Measurements from ENCODE around the gene OPN1MW2. TPM values are rescaled to one million over a fixed set of nuclear protein-coding genes. Genes with fewer than 3 reads are reported as not detected.
"Not testable (repeated sequence)": the region's sequence is repeated elsewhere in the genome, so short reads cannot be mapped to it uniquely, and the experiment has no call there.

The OPN1MW2 gene
- polyA plus RNA-seq, 1 donor: not detected

DNA sequence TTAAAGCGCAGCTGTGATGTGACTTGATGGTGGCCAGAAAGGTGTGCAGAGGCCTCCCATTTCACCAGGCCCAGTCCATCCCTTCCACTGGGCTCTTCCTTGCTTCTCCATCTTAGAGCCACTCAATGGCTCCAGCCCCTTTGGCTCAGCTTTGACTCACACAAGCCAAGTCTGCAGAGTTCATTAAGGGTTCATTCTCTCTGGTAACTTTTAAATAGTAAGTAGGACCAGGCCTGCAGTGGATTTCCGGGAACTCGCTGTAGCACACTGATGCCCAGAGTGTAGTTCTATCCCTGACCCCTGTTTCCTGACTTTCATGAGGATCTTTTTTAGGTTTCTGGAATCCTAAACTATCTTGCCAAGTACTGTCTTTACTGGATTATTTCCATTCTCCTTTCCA lies 49.7 kb downstream of the OPN1MW2 start:
- DNase-seq (ENCODE audit: low read depth): not testable (repeated sequence)

Other genes starting within 250 kb of the OPN1MW2 start
- 30.7 TPM for gene HCFC1, start 247.9 kb upstream of the OPN1MW2 start, polyA plus RNA-seq (ENCODE audit: insufficient read length)
- gene TMEM187, start 247.0 kb upstream of the OPN1MW2 start, polyA plus RNA-seq (ENCODE audit: insufficient read length): 2.8 TPM
- 46.7 TPM for gene IRAK1, start 199.9 kb upstream of the OPN1MW2 start, polyA plus RNA-seq (ENCODE audit: insufficient read length)
- 21.2 TPM for gene MECP2, start 122.0 kb upstream of the OPN1MW2 start, polyA plus RNA-seq (ENCODE audit: insufficient read length)
- not detected for gene OPN1LW, start 75.5 kb upstream of the OPN1MW2 start, polyA plus RNA-seq (ENCODE audit: insufficient read length)
- gene OPN1MW, start 37.2 kb upstream of the OPN1MW2 start, polyA plus RNA-seq (ENCODE audit: insufficient read length): not detected
- not detected for gene OPN1MW3, start 37.8 kb downstream of the OPN1MW2 start, polyA plus RNA-seq (ENCODE audit: insufficient read length)
- gene TEX28, start 75.4 kb downstream of the OPN1MW2 start, polyA plus RNA-seq (ENCODE audit: insufficient read length): not detected
- gene TKTL1, start 76.0 kb downstream of the OPN1MW2 start, polyA plus RNA-seq (ENCODE audit: insufficient read length): 0.22 TPM
- 223 TPM for gene FLNA, start 154.9 kb downstream of the OPN1MW2 start, polyA plus RNA-seq (ENCODE audit: insufficient read length)
- gene EMD, start 159.5 kb downstream of the OPN1MW2 start, polyA plus RNA-seq (ENCODE audit: insufficient read length): 46.8 TPM
- 6,186 TPM for gene RPL10, start 178.6 kb downstream of the OPN1MW2 start, polyA plus RNA-seq (ENCODE audit: insufficient read length)
- gene DNASE1L1, start 189.5 kb downstream of the OPN1MW2 start, polyA plus RNA-seq (ENCODE audit: insufficient read length): 48.6 TPM
- gene TAFAZZIN, start 191.8 kb downstream of the OPN1MW2 start, polyA plus RNA-seq (ENCODE audit: insufficient read length): 28.9 TPM
- gene ATP6AP1, start 208.9 kb downstream of the OPN1MW2 start, polyA plus RNA-seq (ENCODE audit: insufficient read length): 55.2 TPM
- 82.5 TPM for gene GDI1, start 217.4 kb downstream of the OPN1MW2 start, polyA plus RNA-seq (ENCODE audit: insufficient read length)
- gene FAM50A, start 224.4 kb downstream of the OPN1MW2 start, polyA plus RNA-seq (ENCODE audit: insufficient read length): 59.3 TPM
- 39.1 TPM for gene PLXNA3, start 238.5 kb downstream of the OPN1MW2 start, polyA plus RNA-seq (ENCODE audit: insufficient read length)